HG02884 (cell line): ENCODE measurements around the gene TALDO1.

ENCODE experiments used
- ATAC-seq: cut with Tn5 transposase; IDR thresholded peaks from one replicate; pipeline ENCODE4 v1.9.1; 2021; ENCODE audit warnings: mild to moderate bottlenecking, moderate library complexity; ENCODE audit not compliant: unreplicated experiment

Gene TALDO1

DNA sequence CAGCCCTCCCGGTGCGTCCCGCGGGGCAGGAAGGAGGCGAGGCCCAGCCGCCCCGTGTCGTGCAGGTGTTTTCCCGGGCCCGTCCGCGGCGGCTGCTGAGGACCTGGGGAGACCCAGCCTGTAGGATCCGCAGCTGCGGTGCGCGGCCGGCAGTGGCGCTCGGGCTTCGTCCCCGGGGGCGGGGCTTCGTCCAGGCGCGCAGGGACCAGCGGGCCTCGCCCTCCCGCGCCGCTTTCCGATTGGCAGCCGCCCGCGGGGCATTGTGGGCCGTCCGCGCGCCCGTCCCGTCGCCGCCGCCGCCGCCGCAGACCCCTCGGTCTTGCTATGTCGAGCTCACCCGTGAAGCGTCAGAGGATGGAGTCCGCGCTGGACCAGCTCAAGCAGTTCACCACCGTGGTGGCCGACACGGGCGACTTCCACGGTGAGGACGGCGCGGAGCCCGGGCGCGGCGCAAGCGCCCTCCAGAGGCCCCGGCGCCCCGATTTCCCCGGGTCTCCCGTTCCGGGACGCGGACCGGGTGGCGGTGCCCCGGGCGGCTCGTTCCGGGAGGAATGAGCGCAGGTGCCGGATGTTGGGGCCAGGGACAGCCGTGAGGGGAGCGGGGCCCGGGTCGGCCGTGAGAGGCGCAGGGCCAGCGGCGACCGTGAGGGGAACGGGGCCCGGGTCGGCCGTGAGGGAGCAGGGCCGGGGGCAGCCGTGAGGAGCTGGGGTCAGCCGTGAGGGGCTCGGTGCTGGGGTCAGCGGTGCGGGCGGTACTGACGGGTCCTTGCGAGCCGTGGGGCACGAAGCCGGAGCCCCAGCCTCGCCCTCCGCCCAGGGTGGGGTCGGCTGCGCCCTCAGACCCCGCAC is at the start of gene TALDO1:
Gene TALDO1 (plus strand): TSS at position 307 of the 849 bp plus-strand sequence. CDS start 18 bp downstream, at position 325.
- ATAC-seq, result peak; percentile 78

DNA sequence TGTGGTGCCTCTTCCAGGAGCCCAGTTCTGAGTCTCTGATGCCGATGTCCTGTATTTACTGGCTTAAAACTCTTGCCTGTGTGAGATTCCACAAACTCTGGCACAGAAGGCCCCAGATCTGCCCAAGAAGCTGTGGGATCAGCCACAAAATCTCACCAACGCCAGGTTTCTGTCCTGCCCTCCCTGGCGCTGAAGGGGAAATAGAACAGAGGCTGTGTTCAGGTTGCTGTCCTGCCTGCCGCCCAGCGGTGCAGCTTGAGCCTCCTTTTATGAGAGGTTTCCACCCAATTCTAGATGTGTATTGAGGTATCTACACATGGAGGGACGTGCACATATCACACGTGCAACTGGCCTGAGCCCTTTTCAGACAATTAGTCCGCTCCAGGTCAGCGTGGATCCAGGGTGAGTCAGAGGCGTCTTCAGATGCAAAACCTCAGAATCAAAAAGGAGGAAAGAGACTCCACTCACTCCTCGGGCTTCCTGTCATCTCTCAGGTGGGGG is 49.4 kb upstream of the TALDO1 start:
- no peak for ATAC-seq

DNA sequence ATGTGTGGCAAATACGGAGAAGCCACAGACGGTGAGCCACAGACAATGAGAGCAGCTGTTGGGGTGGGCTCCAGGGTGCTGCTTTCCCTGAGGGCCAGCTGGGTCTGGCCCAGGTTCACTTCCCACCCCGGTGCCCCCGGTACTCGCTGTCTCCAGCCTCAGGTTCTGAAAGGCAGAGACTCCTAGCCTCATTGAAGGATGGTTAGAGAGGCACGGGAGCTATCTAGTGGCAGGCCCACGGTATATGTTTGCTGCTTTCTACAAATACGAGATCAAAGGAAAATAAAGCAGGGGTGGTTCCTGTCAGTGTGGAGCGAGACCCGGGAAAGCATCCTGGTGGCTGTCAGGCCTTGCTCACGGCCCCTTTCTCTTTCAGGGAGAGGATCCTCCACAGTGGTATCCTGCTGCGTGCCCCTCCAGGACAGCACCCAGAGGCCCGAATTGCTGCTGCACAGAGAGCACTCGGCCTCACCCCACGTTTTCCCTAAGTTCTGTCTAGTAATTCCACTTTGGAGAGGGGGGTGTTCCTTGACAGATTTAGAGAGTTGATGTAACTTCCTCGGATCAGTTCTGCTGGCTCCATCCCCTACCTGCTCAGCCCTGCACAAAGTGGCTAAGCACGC is 48.7 kb upstream of the TALDO1 start:
- no peak for ATAC-seq

DNA sequence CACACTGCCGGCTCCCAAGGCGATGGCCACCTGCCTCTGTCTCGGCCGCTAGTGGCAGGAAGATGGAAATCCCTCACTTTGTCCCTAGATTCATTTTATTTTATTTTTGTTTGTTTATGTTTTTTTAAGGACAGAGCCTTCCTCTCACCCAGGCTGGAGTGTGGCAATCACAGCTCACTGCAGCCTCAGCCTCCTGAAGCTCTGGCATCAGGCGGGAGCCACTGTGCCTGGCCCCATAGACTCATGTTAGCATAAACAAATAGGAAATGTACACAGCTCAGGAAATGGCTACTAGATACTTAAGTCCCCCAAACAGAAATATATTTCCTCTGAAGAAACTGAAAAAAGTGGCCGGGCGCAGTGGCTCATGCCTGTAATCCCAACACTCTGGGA is 48.2 kb upstream of the TALDO1 start:
- no peak for ATAC-seq

DNA sequence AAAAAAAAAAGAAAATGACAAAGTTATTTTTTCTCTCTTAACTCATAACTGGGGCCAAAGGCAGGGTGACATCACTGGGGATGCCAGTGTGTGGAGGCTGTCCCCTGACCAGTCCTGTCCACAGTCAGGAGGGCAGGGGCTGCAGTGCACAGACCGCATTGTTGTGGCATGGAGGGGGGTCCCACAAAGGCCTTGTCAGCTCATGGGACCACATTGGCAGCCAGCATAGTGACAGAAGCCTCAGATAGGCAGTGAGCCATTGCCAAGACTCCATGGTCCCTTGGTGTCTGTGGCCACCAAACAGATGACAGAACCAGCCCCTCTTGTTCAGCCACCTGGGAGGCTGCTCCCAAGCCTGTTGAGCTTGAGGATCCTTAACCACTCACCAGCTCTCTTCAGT is 47.5 kb upstream of the TALDO1 start:
- no peak for ATAC-seq

DNA sequence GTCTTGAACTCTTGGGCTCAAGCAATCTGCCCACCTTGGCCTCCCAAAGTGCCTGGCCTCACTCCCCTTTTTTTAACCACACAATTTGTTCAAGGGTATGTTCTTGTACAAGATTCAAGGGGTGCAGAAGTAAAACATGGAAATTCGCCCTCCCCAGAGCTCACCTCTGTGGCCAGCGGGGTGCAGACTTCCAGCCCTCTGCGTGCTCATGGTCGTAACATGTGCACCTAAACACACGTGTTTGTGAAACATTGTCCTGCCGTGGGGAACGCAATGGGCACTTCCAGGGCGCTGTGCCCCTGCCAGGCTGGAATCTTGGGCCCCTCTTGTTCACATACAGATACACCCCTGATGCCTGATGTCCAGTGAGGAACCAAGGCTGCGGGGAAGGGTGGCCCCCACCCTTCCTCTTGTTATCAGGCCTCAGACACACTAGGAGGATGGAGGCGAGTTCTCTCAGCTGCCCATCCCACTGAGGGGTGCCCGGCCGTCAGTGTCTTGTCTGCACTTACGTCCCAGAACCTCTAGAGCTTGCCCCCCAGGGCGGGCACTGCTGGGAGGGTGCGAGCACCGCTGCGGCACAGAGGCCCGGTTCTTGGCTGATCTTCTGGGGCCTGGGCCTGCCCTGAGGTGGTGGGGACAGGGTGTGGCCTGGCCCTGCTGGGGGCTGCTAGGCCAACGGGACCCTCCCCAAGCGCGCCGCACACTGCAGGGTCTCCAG is 45.4 kb upstream of the TALDO1 start:
- no peak for ATAC-seq

DNA sequence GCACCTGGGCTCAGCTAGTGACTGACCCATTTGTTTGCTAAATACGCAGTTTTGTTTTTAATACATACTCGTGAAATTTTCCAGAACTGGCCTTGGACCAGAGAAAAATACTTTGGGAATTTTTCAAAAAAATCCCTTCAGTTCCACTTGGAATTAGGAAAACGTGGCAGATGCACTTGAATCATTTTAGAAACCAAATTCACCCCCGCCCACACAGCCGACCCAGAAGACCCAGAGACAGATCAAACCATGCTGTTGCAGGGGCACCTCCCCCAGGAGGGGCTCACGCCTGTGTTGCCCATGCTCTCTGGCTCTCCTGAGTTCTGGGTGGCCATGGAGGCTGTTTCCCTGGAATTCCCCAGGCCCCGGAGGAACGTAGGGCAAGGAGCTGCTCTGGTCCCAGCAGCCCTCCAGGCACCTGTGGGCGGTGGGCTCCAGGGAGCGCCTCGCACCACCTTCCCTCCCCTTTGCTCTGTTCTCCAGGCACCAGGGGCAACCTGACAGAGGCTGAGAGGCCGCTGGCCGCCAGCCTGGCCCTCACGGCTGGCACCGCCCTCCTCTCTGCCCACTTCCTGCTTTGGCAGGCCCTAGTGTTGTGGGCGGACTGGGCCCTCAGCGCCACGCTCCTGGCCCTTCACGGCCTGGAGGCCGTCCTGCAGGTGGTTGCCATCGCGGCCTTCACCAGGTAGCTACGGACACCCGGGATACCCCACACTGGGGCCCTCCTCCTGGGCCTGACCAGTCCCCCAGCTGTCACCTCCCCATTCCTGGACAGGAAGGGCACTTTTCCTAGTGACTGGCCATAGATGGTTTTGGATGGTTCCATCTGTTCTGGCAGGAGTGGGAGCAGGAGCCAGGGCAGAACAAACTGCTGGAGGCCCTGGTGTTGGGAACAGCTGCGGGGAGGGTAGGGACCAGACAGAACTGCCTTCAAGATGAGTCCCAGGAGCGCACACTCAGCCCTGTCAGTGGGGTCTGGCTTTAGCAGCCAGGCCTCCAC is 44.5 kb upstream of the TALDO1 start:
- ATAC-seq, result no peak

DNA sequence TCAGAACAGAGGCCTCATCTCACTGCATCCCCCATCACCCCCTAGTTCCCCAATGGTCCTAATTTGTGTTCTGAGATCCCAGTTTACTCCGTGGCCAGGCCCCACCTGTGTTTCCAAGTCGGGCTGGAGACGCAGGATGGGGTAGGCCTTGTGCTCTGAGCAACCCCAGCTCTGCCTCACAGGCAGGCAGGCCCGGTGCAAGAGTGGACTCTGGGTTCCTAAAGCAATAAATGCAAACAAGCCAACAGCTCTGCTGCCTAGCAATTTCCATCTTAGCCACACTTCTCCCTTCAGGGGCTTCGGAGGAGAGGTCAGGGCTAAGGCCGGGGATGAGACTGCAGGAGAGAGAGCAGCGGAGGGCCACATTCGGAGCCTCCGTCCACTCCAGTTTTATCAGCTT is 43.8 kb upstream of the TALDO1 start:
- no peak for ATAC-seq

DNA sequence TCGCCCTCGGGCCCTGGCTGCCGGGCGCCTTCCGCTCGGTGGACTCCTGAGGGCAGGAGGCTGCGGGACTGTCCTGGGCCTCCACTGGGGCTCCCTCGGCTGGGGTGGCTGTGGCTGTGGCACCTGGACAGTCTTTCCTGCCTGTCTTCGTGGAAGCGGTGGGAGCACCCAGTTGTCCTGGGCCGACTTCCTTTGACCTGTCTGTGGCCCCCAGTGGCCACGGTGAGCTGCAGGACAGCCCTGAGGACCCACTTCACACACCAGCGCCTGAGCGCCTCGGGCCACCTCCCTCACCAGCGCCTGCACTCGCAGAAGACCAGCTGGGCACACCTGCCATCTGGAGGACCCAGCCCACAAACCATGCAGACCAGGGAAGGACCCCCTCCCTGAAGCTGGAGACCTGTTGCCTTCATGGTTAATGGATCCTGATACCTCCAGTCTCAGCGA is 43.0 kb upstream of the TALDO1 start:
- no peak for ATAC-seq

DNA sequence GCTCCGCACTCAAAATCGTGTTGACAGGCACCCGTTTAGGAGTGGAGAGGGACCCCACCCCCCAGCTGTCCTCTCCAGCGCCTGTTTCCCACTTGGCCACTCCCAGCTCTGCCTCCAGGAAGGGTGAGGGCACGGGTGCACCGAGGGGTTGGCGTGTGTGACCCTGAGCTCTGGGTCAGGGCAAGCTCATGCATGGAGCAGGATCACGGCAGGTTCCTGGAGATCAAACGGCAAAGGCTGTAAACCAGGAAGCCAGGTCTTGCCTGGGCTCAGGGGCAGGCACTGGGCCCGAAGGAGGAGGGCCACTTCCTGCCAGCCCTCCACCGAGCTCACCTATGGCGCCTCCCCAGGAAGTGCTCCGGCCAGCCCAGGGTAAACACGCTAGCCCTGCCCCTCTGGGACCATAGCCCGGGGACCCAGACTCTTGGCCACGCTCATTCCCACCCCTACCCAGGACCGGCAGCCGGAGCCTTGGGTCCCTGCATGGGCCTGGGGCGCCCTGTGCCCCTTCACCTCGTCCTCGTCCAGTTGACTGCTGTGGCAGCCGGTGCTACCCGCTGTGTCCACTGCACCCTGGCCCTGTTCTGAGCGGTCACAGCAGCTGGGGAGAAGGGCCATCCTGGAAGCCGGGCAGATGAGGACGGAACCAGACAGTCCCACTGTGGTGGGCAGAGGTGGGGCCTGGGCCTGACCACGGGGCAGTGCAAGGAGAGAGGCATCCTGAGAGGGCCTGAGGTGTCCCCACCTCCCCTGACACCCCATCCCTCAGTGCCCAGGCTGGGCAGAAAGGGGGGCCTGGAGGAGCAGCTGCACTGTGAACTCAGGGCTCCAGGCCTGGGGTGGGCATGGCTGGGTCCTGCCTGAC is 42.3 kb upstream of the TALDO1 start:
- no peak for ATAC-seq

DNA sequence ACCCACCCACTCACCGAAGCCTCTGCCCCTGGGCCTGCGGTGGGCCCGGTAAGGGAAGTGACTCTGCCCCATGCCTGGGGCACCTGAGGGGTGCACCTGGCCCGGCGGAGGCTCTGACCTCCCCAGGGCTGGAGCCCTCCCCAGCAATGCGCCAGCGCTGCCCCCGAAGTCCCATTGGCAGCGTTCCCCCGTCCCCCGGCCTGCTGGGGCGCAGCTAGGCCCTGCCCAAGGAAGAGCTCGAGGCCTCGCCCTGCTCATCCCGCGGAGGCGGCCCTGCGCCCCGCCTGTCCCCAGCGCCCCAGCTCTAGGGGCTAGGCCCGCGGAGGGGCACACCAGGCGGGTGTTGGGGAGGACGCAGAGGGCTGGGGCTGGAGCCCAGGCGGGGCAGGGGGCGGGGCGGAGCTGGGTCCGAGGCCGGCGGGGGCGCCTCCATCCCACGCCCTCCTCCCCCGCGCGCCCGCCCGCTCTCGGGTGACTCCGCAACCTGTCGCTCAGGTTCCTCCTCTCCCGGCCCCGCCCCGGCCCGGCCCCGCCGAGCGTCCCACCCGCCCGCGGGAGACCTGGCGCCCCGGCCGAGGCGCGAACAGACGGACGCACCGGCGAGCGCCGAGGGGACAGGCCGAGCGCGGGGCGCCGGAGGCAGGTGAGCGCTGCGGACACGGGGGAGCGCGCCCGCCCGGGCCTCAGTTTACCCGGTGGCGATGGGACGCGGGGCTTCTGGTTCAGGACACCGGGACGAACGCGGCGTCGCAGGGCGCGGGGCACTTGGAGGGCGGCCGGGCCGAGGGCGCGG is 41.4 kb upstream of the TALDO1 start, which contains the start of gene EPS8L2:
Gene EPS8L2 (plus strand): TSS at position 586 of the 793 bp plus-strand sequence. CDS start 3,177 bp downstream, outside the sequence.
- no peak for ATAC-seq

DNA sequence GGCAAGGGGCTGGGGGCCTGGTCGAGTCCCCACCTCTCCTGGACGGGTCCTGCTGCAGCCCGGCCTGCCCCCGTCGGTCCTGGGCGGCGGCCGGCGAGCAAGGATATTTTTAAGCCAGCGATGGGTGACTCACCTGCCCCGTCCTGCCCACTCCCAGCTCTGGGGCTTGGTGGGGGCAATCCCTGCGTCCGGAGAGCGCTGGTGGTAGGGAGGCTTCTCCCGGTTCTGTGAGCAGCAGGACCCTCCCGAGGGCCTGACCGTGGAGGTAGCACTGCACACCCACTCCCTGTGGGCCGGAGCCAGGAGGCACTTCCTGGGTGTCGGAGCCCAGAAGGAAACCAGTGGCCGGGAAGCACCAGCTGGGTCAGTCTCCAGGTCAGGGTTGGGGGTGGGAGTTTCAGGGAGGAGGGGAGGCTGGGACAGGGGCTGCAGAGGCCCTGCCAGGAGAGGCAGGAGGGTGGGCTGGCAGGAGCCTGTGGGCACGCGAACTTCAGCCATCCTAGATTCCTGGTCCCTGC is 40.8 kb upstream of the TALDO1 start:
- ATAC-seq, result no peak

DNA sequence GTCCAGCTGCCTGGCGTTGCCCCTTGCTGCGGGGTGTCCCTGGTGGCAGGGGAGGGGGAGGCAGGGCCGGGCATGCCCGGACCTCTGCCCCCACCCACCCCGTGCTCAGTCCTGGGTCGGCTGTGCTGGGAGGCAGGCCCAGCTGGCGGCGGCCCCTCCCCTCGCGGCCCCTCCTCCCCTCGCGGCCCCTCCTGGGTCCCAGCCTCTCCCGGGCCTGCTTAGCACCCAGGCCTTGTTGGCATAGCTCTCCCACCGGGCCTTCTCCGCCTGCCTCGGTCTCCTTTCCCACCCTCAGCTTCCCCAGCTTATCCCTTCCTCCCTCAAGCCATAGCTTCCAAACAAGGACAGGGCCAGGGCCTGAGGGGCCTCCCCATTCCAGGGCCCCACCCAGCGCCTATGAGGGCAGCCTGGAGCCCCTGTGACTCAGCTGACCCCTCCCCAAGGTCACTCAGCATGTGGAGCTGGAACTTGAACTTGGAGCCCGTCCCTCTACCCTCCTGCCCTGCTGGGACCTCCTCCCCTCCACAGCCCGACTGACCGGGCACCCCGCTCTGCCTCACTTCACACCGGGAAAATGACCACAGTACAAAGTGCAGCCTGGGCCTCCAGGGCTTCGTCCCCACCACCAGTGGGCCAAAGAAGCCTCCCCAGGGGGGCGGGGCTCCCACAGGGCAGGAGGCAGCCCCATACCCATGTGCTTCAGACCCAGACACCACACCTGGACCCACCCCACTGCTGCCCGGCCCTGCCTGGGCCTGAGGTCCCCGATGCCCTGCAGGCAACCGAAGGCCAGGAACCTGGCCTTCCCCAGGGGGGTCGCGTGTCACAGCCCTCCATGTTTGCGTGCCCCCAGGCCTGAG is 40.1 kb upstream of the TALDO1 start:
- no peak for ATAC-seq

DNA sequence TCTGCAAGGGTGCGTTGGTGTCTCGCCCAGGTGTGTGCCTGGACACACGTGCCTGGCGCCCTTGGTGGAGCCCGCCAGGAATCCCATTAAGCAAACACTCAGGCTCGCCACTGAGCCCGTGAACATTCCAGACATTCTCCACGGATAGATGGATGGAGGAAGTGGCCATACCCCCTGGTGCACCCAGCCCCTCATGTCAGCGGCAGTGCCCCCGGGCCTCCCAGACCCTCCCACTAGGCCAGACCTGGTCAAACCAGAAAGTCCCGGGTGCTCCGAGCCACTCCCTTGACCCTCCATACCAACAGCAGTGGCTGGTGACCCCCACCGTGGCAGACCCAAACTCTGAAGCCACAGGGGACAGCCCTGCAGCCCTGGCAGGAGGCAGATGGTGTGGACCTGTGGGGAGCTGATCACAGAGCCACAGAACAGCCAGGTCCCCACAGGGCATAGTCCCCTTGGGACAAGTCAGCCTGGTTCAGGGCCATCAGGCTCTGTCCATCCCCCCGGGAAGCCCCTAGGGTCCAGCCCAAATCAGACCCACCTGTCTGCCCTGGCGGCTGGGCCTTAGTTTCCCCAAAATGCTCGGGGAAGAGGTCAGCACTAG is 39.3 kb upstream of the TALDO1 start:
- no peak for ATAC-seq

DNA sequence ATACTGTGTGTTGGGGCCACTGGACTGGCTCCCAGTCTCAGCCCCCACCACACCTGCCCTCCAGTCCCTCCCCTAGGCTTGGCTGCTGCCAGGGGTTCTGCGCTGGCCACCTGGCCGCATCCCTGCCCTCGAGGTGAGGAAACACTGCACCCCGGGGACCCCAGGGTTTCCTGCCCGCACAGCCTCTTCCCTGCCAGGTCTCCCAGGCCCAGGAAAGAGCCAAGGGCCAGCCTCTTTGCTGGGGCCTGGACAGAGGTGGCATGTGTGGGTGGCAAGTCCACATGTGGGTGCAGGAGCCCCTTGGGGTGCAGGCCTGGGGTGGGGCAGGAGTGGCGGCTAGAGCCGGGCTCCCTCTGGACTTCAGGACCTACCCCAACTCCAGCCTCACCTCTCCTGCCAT is 38.8 kb upstream of the TALDO1 start:
- ATAC-seq, result no peak

DNA sequence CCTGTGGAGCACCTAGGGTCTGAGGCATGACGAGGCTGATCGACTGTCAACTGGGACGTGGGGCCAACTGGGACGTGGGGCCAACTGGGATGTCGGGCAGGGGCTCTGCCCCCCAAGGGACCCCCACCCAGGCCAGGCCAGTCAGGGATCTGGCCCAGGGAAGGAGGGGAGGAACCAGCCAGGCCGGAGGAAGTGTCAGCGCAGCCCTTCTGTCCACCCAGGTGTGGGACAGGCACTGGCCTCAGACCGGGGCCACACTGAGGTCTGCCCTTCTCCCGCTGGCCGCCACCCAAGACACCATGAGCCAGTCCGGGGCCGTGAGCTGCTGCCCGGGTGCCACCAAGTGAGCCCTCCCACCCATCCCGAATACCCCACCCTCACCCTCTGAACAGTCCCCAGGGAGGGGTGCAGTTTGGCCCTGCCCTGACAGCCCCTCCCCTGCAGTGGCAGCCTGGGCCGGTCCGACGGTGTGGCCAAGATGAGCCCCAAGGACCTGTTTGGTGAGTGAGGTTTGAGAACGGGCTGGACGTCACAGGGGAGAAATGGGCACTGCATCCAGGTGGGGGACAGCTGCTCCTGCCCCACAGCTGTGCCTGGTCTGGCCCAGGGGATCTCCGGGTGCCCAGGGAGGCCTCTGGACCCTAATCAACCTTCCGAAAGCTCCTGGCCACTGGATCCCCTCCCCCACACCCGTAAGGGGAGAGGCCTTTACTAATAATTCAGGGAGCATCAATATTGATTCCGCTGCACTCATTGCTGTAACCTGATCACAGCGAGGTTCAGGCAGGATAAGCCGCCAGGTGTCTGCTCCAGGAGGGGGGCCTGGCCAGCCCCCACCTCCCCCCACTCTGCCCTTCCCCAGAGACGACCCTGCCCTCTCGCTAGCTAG is 37.9 kb upstream of the TALDO1 start:
- ATAC-seq, result no peak
